NCI-H2227 treated with DMSO at 0.1 percent for 48 hours (cell line): ENCODE data around the gene SEMA4B.
A peak's percentile ranks its signal among the peaks of the same experiment; 100 is the strongest.
"Not testable (repeated sequence)": the region's sequence is repeated elsewhere in the genome, so short reads cannot be mapped to it uniquely, and the experiment has no call there.

Source experiments
- DNase-seq: peaks from one replicate; lab custom pipeline; 2025; lab: John Stamatoyannopoulos, UW

Gene SEMA4B

DNA sequence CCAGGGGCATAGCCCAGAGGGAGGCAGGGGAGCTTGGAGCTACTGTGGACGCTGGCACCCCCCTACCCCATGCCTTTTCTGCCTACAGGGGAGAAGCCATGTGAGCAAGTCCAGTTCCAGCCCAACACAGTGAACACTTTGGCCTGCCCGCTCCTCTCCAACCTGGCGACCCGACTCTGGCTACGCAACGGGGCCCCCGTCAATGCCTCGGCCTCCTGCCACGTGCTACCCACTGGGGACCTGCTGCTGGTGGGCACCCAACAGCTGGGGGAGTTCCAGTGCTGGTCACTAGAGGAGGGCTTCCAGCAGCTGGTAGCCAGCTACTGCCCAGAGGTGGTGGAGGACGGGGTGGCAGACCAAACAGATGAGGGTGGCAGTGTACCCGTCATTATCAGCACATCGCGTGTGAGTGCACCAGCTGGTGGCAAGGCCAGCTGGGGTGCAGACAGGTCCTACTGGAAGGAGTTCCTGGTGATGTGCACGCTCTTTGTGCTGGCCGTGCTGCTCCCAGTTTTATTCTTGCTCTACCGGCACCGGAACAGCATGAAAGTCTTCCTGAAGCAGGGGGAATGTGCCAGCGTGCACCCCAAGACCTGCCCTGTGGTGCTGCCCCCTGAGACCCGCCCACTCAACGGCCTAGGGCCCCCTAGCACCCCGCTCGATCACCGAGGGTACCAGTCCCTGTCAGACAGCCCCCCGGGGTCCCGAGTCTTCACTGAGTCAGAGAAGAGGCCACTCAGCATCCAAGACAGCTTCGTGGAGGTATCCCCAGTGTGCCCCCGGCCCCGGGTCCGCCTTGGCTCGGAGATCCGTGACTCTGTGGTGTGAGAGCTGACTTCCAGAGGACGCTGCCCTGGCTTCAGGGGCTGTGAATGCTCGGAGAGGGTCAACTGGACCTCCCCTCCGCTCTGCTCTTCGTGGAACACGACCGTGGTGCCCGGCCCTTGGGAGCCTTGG, 27.0 kb downstream of the SEMA4B start:
- no peak for DNase-seq

DNA sequence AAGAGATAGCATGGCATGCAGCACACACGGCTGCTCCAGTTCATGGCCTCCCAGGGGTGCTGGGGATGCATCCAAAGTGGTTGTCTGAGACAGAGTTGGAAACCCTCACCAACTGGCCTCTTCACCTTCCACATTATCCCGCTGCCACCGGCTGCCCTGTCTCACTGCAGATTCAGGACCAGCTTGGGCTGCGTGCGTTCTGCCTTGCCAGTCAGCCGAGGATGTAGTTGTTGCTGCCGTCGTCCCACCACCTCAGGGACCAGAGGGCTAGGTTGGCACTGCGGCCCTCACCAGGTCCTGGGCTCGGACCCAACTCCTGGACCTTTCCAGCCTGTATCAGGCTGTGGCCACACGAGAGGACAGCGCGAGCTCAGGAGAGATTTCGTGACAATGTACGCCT, 27.8 kb downstream of the SEMA4B start:
- DNase-seq: no peak

DNA sequence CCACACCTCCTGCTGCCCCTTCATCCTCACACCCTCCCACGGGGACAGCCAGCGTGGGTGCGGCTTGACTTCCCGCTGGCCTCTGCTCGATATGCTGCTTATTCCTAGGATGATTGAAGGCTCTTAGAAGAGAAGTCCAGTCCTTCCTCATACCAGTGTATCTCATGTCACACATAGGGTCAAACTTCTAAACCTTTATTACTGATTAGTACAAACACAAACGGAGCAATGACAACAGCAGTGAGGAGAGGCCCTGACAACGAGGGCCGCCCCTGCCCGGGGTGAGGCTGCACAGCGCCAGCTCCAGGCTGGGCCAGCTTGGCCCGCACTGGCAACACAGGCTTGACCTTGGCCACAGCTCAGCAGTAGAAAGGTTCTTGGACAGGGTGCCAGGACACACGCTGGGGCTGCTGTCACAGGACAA, 29.0 kb downstream of the SEMA4B start:
- no peak for DNase-seq

DNA sequence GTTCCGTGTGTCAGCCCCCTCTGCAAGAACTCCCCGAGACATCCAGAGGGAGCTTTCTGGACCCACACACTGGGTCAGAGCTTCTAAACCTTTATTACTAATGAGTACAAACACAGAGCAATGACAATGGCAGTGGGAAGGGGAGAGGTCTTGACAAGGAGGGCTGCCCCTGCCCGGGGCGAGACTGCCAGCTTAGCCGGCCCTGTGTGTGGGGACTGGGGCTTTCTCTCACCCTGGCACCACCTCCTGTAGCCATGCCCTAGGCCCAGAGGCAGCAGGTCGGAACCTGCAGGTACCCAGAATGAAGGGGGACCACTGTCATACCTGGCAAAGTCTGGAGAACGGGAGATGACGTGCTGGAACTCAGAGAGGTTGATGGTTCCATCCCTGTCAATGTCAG, 29.5 kb downstream of the SEMA4B start:
- DNase-seq: no peak

DNA sequence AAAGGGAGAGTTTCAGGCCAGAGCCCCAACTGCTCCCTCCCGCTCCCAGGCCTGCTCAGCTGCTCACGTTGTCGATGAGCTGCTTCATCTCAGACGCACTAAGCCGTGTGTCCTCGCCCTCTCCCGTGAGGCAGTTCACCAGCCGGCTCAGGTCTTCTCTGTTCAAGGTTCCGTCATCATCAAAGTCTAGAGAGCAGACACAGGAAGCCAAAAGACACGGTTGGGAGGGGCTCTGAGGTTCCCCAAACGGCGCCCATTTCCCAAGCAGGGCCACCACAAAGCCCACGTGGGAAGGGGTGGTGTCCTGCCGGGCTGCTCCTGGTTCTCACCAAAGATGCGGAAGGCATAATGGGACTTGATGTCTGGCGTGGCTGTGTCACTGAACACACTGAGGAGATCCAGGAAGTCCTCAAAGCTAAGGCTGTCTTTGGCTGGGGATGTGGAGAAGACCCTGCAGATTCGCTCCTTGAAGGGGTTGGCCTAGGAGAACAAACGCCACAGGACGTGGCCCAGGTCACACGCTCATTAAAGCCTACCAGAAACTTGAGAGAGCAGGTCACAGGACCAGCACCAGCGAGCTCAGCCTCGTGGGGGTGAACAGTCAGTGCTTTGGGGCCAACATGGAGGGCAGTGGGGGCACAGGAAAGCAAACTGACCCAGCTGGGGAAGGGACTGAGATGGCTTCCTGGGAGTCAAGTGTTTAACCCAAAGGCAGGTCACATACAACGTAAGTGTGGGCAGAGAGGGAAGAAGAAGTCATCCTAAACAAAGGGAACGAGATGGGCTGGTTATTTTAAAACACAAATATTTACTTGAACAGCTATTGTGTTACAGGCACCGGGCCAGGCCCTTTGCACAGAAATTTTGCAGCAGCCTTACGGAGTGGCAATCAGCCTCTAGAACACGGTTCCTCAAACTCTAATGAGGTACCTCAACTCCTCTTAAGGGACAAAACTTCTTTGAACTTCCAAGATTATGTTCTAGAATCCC, 30.2 kb downstream of the SEMA4B start:
- no peak for DNase-seq

DNA sequence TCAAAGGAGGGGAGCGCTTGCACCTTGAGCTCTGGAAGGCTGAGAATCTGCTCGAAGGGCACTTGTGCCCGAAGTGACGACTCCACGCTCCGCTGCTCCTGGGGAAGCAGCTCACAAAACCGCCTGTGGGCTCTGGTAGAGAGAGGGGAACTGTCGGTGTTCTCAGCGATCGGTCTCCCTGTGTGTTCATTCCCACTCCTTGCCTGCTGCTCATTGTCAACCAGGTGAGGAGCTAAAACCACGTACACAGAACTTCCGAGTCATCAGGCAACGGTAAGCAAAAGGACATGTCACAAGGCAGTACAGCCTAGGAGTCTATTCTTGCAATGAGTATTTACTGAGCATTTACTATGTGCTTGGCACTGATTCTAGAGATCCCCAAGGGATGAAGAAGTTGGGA, 31.1 kb downstream of the SEMA4B start:
- no peak for DNase-seq

DNA sequence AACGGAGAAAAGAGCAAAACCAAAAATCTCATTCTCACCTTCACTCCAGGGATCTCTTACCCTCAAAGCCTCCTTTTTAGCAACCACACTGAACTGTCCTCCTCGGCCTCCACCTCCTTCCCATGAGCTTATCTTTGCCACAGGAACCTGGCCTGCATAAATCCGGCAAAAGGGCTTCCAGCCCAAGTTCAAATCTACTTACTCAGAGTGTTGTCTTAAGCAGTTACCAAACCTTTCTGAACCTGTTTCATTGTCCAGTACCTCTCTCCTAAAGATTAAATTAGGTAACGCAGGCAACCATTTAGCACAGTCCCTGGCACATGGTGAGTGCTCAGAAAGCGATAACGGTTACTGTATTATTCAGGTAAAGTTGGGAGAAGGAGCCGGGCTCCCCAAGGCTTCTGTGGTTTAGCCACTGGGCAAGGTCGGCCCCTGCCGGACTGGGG, 31.8 kb downstream of the SEMA4B start:
- DNase-seq: no peak

DNA sequence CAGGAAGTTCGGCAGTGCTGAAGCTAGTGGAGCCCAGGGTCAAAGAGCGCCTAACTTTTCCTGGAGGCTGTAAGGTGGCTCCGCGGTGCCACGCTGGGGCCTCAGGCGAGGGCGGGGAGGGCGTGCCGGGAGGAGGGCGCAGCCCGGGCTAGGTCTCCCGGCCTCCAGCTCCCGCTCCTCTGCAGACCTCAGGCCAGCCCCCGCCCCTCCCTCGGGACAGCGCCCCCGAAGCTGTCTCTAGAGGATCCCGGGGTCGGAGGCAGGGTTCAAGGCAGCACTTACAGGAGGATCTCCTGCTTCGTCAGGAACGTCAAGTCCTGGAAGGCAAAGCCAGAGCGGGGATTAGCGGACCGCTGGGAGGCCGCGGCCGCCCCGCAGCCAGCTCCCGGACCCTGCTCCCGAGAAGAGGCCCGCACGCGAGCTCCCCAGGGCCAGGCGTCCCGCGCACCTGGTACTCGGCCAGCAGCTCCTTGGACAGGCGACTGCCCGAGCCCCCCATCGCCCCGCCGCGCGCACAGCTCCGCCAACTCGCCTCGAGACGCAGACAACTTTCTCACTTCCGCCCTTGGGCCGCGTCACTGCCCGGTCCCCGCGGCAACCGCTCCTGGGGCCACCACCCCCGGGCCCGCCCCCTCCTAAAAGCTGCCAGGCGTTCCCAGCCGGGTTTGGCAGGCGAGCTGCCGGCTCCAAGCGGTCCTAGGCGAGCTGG, 32.4 kb downstream of the SEMA4B start, which contains the start of gene CIB1:
Gene CIB1, minus strand, starts transcription at position 555 of the 709 bp plus-strand sequence. Its CDS starts 56 bp downstream, at position 499.
- DNase-seq: no peak

DNA sequence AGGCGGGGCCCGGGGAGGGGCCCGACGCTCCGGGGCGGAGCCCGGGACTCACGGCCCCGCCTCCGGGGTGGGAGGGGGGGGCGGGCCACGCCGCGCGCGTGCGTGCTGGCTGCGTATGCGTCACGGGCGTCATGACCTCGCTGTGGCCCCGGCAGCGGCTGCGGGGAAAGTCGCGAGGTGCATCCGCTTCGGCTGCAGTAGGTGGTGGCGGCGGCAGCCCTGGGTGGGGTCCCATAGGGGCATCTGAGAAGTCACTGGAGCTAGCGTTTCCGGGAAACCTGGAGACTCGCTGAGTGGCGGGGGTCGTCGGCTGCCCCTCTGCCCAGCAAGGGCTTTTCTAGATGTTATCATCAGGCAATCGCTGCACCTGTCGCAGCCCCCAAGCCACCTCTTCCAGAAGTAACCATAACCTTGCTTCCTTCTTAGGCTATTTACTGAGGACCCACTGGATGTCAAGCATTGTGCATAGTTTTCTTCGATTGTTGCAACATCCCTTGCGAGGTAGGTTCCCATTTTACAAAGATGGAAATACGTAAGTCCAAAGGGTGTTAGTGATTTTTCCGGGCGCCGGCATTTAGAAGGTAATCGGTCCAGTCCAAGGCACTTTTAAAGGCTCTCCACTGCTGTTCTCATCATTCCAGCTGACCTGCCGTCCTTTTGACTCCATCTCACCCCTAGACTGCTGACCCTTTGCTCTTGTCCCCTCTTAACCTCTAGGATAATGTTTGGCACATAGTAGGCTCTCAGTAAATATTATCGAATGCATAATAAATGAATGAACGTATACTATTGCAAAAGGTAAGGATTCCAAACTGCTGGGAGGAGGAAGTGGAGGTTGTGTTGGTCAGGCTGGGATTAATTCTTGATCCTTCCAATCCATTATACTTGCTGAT, 33.2 kb downstream of the SEMA4B start, which contains the start of gene GDPGP1:
Gene GDPGP1, plus strand, starts transcription at position 114 of the 893 bp plus-strand sequence. CDS start 6,700 bp downstream, outside the sequence.
- DNase-seq: peak; percentile 64

DNA sequence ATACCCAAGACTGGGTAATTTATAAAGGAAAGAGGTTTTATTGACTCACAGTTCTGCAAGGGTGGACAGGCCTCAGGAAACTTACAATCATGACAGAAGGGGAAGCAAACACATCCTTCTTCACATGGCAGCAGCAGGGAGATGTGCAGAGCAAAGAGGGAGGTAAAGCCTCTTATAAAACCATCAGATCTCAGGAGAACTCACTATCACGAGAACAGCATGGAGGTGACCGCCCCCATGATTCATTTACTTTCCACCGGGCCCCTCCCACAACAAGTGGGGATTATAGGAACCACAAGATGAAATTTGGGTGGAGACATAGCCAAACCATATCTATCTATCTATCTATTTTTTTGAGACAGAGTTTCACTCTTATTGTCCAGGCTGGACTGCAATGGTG, 38.2 kb downstream of the SEMA4B start:
- DNase-seq: no peak

DNA sequence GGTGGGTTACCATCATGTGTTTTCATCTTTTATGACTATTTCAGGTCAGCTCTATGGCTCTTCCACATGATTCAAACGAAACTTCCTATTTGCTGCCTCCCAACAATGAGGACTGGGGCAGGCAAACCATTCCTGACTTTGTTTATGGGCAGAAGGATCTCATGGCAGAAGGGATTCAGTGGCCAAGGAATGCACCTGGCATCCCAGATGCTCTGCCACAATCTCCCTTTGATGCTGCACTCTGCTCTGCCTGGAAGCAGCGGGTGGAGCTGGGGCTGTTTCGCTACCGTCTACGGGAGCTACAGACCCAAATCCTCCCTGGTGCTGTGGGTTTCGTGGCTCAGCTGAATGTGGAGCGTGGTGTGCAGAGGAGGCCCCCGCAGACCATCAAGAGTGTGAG, 39.7 kb downstream of the SEMA4B start:
- no peak for DNase-seq

DNA sequence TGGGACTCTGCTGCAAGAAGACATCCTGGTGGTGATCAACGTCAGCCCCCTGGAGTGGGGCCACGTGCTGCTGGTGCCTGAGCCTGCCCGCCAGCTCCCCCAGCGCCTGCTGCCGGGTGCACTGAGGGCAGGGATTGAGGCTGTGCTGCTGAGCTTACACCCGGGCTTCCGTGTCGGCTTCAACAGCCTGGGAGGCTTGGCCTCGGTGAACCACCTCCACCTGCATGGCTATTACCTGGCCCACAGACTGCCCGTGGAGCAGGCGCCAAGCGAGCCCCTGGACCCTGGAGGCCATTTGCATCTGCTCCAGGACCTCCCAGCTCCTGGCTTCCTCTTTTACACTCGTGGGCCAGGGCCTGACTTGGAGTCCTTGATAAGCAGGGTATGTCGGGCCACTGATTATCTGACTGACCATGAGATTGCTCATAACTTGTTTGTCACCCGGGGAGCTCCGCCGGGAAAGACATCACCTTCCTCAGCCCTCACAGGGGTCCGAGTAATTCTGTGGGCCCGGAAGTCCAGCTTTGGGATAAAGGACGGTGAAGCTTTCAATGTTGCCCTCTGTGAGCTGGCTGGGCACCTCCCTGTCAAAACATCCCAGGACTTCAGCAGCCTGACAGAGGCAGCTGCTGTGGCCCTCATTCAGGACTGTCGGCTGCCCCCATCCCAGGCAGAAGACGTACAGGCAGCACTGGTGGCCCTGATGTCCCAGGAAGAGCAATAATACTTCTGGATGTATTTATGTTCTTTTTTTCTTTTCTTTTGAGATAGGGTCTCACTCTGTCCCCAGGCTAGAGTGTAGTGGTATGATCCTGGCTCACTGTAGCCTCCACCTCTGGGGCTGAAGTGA, 40.4 kb downstream of the SEMA4B start:
- DNase-seq: no peak

DNA sequence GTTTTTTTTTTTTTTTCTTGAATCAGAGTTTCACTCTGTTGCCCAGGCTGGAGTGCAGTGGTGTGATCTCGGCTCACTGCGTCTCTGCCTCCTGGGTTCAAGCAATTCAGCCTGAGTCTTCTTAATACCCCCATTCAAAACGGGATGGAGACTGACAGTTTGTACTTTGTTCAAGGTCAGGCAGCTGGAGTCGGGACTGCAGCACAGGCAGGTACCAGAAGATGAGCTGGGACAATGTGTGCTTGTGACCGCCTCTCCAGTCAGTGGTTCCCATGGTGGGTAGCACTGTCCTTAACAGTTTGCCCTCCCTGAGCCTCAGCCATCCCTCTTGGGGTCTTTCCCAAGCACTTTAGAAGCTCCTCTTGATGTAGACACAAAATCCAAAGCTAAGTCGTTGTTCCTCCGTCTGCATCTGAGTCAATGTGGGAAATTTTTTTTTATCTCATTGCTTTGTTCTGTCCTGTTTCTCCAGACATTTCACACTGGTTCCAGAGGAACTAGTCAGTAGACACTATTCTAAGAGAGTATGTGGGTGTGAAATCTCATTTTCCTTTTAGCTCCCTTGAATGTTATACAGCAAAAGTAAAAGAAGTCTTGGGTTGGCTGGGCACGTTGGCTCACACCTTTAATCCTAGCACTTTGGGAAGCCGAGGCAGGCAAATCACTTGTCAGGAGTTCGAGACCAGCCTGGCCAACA, 43.0 kb downstream of the SEMA4B start:
- no peak for DNase-seq

DNA sequence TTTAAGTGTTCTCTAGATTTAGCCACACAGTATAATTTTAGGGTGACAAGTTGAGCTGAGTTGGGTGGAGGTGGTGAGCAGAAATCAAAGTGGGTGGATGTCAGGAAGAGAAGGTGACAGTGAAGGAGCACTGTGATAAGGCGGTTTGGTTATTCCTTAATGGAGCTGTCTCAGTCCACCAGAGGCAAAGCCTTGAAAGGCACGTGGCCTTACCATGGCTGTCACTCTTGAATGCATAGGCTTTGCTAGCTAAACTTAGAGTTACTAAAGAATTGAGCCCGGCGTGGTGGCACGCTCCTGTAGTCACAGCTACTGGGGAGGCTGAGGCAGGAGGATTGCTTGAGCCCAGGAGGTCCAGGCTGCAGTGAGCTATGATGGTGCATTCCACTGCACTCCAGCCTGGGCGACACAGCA, 47.7 kb downstream of the SEMA4B start:
- DNase-seq: no peak

DNA sequence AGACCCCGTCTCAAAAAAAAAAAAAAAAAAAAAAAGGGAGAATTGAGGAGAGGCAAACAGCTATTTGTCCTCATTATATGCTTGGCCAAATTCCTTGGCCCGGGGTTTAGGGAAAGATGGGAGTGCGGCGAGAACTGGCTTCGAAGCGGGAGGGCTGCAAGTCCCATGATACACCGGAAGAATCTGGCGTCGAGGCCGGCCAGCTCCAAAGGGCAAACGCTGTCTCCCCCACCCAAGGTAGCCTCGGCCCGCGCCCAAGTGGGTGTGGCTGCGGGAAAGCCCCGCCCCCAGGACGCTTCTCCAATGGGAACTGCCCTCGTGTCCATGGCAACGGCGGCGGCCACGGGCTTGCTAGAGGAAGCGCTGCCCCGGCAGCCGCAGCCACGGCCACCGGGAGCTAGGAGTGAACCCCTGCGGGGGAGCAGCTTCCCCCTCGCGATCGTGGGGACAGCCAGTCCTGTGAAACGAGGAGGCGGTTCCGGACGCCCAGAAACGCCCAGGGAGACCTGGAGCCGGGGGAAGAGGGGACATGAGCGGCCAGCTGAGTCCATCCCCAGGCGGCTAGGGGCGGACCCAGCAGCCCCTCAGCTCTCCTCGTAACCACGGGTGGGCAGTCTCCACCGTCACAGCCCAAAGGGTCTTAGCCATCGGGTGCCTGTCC, 48.2 kb downstream of the SEMA4B start, which contains the start of gene TTLL13:
Gene TTLL13, plus strand, starts transcription at position 354 of the 661 bp plus-strand sequence. CDS start 1,075 bp downstream, outside the sequence.
- DNase-seq: peak; percentile 73

DNA sequence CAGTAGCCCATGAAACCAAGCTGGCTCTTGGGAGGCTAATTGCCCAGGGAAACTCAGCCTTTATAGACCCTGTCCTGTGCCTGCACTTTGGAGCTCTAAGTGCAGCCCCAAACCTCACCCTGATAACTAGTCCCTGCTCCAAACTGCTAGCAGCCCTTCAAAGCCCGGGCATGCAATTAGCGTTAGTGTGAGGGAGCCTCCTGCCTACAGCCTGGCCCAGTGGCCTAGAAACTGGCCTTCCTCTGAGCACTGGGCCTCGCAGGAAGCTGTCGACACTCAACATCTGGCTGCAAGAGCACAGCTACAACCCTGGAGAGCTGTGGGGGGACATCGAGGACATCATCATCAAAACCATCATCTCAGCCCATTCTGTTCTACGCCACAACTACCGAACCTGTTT, 56.6 kb downstream of the SEMA4B start:
- no peak for DNase-seq

DNA sequence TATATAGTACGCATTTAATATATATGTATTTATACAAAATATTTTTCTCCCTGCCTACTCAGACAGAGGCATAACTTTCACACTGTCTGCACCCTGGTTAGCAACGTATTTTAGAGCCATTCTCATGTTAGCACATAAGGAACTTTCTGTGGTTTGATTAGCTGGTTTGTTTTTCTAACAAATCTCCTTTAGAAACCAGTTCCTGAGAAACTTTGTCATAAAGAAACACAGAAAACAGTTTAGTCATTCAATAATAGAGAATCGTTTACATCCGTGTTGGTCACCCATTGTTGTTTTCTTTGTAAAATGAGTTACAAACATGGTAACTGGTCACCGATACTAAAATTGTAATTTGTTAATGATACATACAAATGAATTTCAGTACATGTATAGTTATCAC, 58.4 kb downstream of the SEMA4B start:
- DNase-seq: no peak

DNA sequence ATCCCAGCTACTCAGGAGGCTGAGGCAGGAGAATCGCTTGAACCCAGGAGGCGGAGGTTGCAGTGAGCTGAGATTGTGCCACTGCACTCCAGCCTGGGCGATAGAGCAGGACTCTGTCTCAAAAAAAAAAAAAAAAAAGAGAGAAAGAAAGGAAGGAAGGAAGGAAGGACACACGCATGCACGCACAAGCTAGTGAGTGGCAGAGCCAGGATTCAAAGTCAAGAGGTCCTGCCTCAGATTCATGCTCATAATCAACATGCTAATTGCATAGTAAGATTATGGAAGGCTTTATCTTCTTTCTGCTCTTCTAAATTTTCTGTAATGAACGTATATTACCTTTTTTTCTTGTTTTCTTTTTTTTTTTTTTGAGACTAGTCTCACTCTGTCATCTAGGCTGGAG, 59.6 kb downstream of the SEMA4B start:
- DNase-seq: not testable (repeated sequence)
